HepG2 (cell line): ENCODE measurements around the gene OR6X1.

ENCODE experiments used
- TF ChIP-seq, protein P1 (sequence below): sonication (generic); formaldehyde crosslinking; IDR thresholded peaks from 2 replicates; pipeline ENCODE4 v1.5.0; 2020; ENCODE audit warnings: missing genetic modification reagents
- TF ChIP-seq, protein P2 (sequence below): sonication (generic); formaldehyde crosslinking; IDR thresholded peaks from 2 replicates; pipeline ENCODE4 v1.5.0; 2020; ENCODE audit warnings: mild to moderate bottlenecking, missing genetic modification reagents, moderate library complexity

DNA sequence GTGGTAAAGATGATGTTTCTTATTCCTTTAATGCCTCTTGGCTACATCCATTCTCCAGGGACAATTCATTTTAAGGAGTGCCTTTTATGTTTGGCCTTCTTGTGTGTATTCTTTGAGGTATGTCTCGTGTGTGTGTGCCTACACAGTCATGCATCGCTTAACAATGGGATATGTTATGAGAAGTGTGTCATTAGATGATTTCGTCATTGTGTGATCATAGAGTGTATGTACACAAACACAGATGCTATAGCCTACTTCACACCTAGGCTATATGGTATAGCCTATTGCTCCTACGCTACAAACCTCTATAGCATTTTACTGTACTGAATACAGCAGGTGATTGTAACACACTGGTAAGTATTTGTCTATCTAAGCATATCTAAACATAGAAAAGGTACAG, 35.8 kb downstream of the OR6X1 start:
- TF ChIP-seq, protein P1, sequence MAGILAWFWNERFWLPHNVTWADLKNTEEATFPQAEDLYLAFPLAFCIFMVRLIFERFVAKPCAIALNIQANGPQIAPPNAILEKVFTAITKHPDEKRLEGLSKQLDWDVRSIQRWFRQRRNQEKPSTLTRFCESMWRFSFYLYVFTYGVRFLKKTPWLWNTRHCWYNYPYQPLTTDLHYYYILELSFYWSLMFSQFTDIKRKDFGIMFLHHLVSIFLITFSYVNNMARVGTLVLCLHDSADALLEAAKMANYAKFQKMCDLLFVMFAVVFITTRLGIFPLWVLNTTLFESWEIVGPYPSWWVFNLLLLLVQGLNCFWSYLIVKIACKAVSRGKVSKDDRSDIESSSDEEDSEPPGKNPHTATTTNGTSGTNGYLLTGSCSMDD: no peak
- TF ChIP-seq, protein P2, sequence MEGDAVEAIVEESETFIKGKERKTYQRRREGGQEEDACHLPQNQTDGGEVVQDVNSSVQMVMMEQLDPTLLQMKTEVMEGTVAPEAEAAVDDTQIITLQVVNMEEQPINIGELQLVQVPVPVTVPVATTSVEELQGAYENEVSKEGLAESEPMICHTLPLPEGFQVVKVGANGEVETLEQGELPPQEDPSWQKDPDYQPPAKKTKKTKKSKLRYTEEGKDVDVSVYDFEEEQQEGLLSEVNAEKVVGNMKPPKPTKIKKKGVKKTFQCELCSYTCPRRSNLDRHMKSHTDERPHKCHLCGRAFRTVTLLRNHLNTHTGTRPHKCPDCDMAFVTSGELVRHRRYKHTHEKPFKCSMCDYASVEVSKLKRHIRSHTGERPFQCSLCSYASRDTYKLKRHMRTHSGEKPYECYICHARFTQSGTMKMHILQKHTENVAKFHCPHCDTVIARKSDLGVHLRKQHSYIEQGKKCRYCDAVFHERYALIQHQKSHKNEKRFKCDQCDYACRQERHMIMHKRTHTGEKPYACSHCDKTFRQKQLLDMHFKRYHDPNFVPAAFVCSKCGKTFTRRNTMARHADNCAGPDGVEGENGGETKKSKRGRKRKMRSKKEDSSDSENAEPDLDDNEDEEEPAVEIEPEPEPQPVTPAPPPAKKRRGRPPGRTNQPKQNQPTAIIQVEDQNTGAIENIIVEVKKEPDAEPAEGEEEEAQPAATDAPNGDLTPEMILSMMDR: no peak
